GM21576 (cell line): ENCODE data around the gene PNPLA6.
"Not testable (repeated sequence)": the region's sequence is repeated elsewhere in the genome, so short reads cannot be mapped to it uniquely, and the experiment has no call there.

Experiments
- ATAC-seq: cut with Tn5 transposase; IDR thresholded peaks from one replicate; pipeline ENCODE4 v1.9.1; 2021; ENCODE audit warnings: mild to moderate bottlenecking, moderate library complexity; ENCODE audit not compliant: unreplicated experiment

PNPLA6 gene

GRCh38 chr19:7529610-7530490 lies 5.7 kb upstream of the PNPLA6 start:
- ATAC-seq, result no peak

GRCh38 chr19:7533281-7533885 lies 2.1 kb upstream of the PNPLA6 start:
- no peak for ATAC-seq

- no peak for ATAC-seq
Measured at GRCh38 chr19:7533925-7534480, 1.5 kb upstream of the PNPLA6 start.

DNA sequence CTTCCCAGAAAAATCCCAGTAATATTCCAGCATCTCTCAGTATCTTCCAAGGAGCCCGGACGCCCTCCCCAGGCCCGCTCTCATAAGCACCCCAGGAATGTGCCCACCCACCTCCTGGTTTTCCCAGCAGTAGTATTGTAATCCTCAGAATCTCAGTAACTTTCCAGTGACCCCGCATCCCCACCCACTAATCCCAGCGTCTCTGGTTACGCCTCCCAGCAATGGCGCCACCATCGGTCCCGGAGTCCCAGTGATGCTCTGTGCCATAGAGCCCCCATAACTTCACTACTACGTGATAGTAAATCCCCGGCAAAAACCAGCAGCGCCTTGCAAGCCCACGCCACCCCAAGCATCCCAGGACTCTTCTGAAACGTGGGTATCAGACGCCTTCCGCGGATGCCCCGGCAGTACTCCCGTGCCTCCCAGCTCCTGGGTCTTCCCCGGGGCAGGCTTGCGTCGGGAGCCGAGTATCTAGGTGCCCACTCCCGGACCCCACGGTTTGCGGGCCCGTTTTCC lies 928 bp upstream of the PNPLA6 start:
- no peak for ATAC-seq

- ATAC-seq, result no peak
Measured at GRCh38 chr19:7535998-7536695, 630 bp downstream of the PNPLA6 start.

- ATAC-seq, result not testable (repeated sequence)
Measured at GRCh38 chr19:7538990-7539389, 3.5 kb downstream of the PNPLA6 start.

GRCh38 chr19:7539827-7540425 lies 4.4 kb downstream of the PNPLA6 start:
- no peak for ATAC-seq

DNA sequence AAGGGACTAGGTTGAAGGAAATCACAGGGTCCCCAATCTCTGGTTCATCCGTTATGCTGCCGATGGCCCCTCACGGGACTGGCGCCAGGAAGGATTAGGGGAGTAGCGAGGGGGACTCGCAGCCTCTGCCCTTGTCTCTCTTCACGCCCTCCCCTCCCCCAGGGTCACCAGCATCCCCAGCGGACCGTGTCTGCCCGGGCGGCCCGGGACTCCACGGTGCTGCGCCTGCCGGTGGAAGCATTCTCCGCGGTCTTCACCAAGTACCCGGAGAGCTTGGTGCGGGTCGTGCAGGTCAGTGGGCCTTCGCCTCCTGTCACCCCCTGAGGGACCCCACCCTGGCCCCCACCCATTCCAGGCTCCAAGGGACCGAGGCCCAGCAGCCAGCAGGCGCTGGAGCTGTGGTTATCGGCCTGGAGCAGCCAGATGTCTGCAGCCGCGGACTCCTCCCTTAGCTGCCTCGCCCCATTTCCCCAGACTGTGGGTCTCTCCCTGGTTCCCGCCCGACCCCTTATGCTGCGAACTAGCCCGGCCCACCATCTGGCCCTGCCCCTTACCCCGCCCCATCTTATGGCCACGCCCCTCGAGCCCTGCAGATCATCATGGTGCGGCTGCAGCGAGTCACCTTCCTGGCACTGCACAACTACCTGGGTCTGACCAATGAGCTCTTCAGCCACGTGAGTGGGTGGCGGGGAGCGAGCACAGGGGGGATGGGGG lies 5.4 kb downstream of the PNPLA6 start:
- ATAC-seq, result no peak

GRCh38 chr19:7541475-7541824 lies 5.9 kb downstream of the PNPLA6 start:
- no peak for ATAC-seq

DNA sequence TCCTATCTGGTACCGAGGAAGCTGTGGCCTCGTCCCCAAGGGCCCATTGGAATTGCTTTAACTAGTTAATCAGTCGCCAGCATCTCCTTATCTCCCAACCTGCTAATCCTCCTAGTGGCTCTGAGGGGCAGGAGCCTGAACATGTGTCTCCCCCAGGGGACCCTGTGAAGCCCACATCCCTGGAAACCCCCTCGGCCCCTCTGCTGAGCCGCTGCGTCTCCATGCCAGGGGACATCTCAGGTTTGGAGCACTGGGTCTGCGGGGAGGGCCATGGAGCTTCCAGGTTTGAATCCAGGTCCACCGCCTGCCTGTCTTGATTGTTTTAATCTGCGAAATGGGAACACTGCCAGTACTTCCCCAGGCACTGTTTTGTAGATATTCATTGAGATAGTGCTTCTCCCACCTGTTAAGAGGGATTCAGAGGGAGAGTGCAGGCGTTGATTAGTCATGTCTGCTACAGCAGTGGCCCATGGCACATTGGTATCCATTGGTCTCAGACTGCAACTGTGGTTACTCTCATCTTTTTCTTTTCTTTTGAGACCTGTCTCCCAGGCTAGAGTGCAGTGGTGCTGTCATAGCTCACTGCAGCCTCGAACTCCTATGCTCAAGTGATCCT lies 6.4 kb downstream of the PNPLA6 start:
- no peak for ATAC-seq

DNA sequence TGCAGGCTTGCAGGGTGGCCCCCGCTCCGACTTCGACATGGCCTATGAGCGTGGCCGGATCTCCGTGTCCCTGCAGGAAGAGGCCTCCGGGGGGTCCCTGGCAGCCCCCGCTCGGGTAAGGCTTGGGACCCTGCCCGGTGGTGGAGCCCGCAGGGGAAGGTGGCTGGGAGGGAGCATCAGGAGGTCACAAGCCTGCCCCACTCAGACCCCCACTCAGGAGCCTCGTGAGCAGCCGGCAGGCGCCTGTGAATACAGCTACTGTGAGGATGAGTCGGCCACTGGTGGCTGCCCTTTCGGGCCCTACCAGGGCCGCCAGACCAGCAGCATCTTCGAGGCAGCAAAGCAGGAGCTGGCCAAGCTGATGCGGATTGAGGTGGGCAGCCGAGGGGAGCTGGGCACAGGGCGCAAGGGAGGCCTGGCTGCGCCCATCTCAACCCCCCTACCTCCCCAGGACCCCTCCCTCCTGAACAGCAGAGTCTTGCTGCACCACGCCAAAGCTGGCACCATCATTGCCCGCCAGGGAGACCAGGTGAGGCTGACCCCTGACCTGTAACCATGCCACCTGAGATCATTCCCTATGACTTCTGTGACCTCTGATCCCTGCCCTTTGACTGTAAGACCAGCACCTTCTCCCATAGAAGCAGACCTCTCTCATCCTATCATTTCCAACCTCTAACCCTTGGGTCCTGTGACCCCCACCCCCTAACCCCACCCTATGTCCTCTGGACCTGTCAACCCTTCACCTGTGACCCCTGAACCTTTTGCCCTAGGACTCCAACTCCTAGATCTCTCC lies 7.2 kb downstream of the PNPLA6 start:
- no peak for ATAC-seq

DNA sequence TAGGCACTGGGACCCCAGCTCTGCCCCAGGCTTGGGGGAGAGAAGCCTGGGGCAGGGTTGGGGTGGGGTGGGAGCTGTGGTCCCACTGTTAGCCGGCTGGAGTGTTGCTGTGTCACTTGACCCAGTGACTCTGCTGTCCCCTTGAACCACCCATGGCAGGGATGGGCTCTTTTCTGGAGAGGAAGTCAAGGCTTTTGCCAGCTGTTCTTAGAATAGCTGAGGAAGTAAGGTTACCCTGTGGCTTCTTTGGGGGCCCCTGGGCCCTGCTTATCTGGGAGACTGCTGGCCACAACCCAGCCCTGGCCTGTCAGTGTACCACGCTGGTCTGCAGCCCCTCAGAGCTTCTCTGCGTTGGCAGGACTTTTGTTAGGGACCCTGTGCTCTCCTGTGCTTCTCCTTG lies 9.1 kb downstream of the PNPLA6 start:
- no peak for ATAC-seq

GRCh38 chr19:7545300-7545699 lies 9.8 kb downstream of the PNPLA6 start:
- no peak for ATAC-seq

DNA sequence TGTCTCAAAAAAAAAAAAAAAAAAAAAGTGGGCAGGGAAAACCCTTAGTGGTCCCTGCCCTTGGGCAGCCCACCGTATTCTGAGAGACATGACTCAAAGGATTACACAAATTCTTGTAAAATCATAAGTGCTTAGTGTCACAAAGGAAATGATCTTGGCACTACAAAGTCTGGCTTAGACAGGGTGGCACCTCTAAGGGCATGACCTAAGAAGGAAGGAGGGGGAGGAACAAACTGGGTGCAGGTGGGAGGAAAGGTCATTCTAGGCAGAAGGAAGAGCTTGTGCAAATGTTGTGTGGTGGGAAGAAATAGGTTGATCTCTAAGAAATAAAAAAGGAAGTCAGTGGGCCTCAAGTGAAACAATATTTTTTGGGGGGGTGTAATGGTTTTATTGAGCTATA lies 10.4 kb downstream of the PNPLA6 start:
- ATAC-seq, result no peak

DNA sequence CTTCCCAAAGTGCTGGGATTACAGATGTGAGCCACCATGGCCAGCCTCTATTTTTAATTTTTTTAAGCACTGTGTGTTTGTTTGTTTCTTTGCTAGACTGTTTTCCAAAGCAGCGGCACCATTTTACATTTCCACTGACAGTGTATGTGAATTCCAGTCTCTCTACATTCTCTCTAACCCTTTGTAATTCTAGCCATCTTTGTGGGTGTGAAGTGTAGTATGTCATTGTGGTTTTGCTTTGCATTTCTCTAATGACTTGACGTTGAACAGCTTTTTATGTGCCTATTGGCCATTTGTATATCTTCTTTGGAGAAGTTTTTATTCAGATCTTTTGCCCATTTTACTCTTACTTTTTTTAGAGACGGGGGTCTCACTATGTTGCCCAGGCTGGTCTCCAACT lies 11.6 kb downstream of the PNPLA6 start:
- no peak for ATAC-seq

- ATAC-seq, result no peak
Measured at GRCh38 chr19:7549429-7550148, 14.1 kb downstream of the PNPLA6 start.

DNA sequence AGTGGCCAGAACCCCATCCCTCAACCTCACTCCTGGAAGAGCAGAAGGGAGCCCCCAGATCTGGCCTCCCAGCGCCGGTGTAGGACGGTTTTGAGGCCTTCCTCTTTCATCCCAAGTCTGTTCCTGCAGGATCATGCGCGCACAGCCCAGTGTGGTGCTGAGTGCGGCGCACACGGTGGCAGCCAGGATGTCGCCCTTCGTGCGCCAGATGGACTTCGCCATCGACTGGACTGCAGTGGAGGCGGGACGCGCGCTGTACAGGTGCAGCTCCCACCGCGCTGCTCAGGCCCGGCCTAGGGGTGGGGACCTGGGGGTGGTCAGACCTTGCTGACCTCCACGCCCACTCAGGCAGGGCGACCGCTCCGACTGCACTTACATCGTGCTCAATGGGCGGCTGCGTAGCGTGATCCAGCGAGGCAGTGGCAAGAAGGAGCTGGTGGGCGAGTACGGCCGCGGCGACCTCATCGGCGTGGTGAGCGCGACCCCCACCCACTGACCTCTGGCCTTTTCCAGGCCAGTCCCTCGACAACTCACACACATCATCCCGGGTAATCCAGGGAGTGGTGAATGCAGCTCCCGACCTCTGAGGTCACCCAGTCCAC lies 14.8 kb downstream of the PNPLA6 start:
- no peak for ATAC-seq
